Duodenal mucosa (tissue), 2 donors: ENCODE results near the gene GALNT6.
"Not testable (repeated sequence)": the region's sequence is repeated elsewhere in the genome, so short reads cannot be mapped to it uniquely, and the experiment has no call there.

Experiments used
- H3K27ac ChIP-seq: one replicate; pipeline ENCODE4 v1.7.0; 2013; ENCODE audit warnings: low read depth, low read length
- H3K27me3 ChIP-seq, 2 donors: one replicate each; pipeline ENCODE4 v1.7.0; 2013; ENCODE audit warnings: low read length in 2 of 2, control low read depth in 1 of 2; ENCODE audit not compliant: insufficient read depth in 2 of 2, control insufficient read depth in 1 of 2
- H3K36me3 ChIP-seq, 2 donors: one replicate each; pipeline ENCODE4 v1.7.0; 2013; ENCODE audit warnings: low read length in 2 of 2, control low read depth in 1 of 2; ENCODE audit not compliant: insufficient read depth in 2 of 2, control insufficient read depth in 1 of 2
- H3K4me1 ChIP-seq, 2 donors: one replicate each; pipeline ENCODE4 v1.7.0; 2013; ENCODE audit warnings: low read length in 2 of 2, control low read depth in 1 of 2; ENCODE audit not compliant: insufficient read depth in 2 of 2, control insufficient read depth in 1 of 2
- H3K4me3 ChIP-seq, 2 donors: one replicate each; pipeline ENCODE4 v1.7.0; 2013; ENCODE audit warnings: low read length in 2 of 2, low read depth in 1 of 2
- H3K9ac ChIP-seq, 2 donors: one replicate each; pipeline ENCODE4 v1.7.0; 2013; ENCODE audit warnings: low read length in 2 of 2, low read depth in 1 of 2
- H3K9me3 ChIP-seq, 2 donors: one replicate each; pipeline ENCODE4 v1.7.0; 2013; ENCODE audit warnings: low read length in 2 of 2, control low read depth in 1 of 2; ENCODE audit not compliant: control insufficient read depth in 1 of 2

Gene GALNT6

DNA sequence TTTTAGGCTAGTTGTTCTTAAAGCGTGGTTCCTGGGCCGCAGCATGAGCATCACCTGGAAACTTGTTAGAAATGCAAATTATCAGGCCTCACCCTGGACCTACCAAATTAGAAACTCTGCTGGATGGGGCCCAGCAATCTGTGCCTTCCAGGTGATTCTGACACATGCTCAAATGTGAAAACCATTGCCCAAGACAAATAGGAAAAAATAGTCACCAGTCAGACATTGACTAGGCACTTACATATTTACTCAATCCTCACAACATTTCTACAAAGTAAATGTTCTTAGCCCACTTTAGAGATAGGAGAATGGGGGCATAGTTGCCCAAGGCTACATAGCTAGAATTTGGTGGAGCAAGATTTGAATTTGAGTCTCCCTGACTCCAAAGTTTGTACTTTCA, 48.0 kb downstream of the GALNT6 start:
- H3K36me3 ChIP-seq = no peaks in the 10 kb centered on the region
- peaks cover 4 to 7% of the 10 kb centered on the region in 2 donors for H3K4me1 ChIP-seq
- no peaks in the 10 kb centered on the region for H3K9me3 ChIP-seq
- no peak overlapping the region for H3K4me3 ChIP-seq
- H3K27ac ChIP-seq = no peak overlapping the region
- no peaks in the 10 kb centered on the region for H3K27me3 ChIP-seq
- no peak overlapping the region for H3K9ac ChIP-seq

DNA sequence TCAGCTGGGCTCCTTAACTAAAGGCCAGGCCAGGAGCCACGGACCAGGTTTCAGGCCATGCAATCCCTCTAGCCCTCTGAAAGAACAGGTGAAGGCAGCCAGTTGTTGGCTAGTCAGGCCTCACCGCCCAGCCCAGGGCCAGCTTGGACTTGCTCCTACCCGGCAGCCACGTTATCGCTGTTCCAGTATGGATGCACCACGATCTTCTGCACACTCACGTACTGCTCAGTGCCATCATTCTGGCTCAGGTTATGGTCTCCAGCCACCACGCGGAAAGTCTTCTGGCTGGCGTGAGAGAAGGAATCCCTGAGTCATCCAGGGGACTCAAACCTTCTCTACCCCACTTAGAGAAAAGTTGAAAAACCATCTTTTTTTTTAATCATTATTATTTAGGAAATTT, 48.8 kb downstream of the GALNT6 start:
- no peak overlapping the region for H3K27ac ChIP-seq
- H3K9me3 ChIP-seq = no peaks in the 10 kb centered on the region
- H3K36me3 ChIP-seq = no peaks in the 10 kb centered on the region
- no peaks in the 10 kb centered on the region for H3K27me3 ChIP-seq
- H3K9ac ChIP-seq = no peak overlapping the region
- H3K4me1 ChIP-seq = peaks cover 4 to 7% of the 10 kb centered on the region in 2 donors
- no peak overlapping the region for H3K4me3 ChIP-seq

DNA sequence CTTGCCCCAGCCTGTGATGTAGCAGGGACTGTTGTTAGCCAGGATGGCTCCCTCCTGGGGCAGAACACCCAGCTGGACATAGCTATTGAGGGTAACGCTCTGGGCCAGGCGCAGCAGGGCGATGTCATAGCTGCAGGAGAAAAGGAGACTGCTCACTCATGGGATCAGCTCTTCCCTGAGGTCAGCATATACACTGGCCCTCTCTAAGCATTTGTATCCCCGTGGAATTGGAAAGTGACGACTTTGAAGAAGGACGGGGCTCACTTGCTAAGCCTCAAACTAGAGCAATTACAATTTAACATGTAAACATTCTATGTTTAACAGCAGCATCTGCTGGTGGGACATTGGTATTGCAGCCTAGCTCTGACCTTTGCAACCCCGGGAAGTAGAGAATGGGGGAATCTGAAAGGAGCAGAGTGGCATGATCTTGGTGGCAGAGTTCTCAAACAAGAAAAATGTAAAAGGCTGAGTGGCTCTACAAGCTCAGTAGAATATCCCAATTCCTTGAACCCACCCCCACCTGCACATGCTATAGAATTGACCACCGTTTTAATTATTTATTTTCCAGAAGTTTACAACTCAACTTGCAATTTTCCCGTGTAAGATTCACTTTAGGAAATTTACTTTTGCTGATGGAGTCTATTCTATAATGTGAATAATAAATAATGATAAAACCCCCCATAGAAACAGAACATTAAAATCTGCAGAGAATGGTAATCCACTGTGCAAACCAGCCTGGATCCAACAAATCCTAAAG, 49.8 kb downstream of the GALNT6 start:
- Histone ChIP-seq H3K36me3 (no peaks in the 10 kb centered on the region), H3K27ac (no peak overlapping the region), H3K9me3 (no peaks in the 10 kb centered on the region), H3K9ac (peak overlapping the region; percentile 24 to 74), H3K4me3 (peak overlapping the region; percentile 51 to 68), H3K4me1 (peaks cover 4 to 7% of the 10 kb centered on the region in 2 donors), H3K27me3 (no peaks in the 10 kb centered on the region)

DNA sequence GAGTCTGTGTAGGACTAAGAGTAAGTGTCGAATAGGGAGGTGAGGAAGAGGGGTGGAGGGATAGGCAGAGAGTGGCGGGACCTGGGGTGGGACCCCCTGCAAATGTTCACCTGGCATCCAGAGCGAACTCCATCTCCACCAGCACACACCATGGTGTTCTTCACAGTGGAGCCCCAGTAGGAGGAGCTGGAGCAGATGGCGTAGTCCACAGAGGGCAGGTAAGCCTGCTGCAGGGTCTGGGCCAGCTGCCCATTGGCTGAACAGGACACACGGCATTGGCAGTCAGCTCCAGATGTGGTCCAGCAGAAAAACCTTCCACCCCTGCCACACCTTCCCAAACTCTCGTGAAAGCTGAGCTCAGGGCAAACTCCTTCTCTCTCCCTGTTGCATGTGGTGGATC, 51.5 kb downstream of the GALNT6 start:
- H3K27me3 ChIP-seq = no peaks in the 10 kb centered on the region

DNA sequence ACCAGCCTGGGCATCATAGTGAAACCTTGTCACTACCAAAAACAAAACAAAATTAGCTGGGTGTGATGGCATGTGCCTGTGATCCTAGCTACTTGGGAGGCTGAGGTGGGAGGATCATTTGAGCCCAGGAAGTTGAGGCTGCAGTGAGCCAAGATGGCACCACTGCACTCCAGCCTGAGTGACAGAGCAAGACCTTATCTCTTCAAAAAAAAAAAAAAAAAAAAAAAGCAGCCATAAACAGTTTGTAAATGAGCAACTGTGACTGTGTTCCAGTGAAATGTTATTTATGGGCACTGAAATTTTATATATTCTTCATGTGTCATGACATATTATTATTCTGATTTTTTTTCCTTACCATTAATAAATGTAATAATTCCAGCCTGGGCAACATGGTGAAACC, 53.9 kb downstream of the GALNT6 start:
- H3K9ac ChIP-seq, H3K36me3 ChIP-seq, H3K9me3 ChIP-seq, H3K4me1 ChIP-seq, H3K27me3 ChIP-seq, H3K4me3 ChIP-seq, H3K27ac ChIP-seq: not testable (repeated sequence)

More for the DNA sequence above, 51.5 kb downstream of the GALNT6 start:
- Histone ChIP-seq H3K9me3 (no peaks in the 10 kb centered on the region), H3K4me1 (peaks cover 4 to 7% of the 10 kb centered on the region in 2 donors), H3K4me3 (no peak overlapping the region), H3K9ac (no peak overlapping the region), H3K27ac (no peak overlapping the region), H3K36me3 (no peaks in the 10 kb centered on the region)

DNA sequence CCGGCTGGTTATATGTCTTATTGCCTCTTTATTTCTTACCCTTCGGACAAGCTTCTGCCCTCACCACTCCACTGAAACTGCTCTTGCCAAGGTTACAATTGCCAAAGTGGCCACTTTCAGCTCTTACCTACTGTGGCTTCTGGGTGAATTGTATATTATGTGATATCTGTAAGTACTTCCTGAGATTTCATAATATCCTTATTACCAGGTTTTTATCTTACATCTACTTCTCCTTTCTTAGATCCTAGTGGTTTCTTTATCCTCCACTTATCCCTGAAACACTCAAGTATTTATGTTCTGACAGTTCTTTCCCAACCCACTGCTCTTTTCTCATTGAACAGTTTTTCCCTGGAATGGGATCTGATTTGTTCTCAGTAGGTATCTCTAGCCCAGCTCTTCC, 55.3 kb downstream of the GALNT6 start:
- Histone ChIP-seq H3K36me3 (no peaks in the 10 kb centered on the region), H3K27me3 (no peaks in the 10 kb centered on the region), H3K27ac (no peak overlapping the region), H3K9ac (no peak overlapping the region), H3K4me3 (no peak overlapping the region), H3K4me1 (peaks cover 0 to under 1% of the 10 kb centered on the region in 2 donors), H3K9me3 (no peaks in the 10 kb centered on the region)

DNA sequence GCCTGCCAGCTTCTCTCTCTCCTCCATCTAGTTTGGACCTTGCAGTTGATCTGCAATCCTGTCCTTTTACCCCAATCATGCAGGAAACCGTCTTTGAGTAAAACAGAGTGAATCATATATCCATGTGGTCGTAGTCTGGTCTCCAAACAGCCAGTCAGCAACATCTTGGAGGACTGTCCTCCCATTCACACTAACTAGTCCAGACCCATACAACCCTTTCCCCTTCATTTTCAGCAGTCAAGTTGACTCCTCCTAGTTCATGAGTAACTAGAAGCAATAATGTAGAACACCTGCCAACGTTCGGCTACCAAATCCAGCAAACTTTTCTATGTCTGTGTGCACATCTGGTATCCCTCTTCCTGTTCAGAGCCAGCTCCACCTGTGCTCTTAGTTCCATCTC, 56.4 kb downstream of the GALNT6 start:
- Histone ChIP-seq H3K9ac (no peak overlapping the region), H3K9me3 (no peaks in the 10 kb centered on the region), H3K4me3 (no peak overlapping the region), H3K27me3 (no peaks in the 10 kb centered on the region), H3K27ac (no peak overlapping the region), H3K36me3 (no peaks in the 10 kb centered on the region), H3K4me1 (no peaks in the 10 kb centered on the region)

DNA sequence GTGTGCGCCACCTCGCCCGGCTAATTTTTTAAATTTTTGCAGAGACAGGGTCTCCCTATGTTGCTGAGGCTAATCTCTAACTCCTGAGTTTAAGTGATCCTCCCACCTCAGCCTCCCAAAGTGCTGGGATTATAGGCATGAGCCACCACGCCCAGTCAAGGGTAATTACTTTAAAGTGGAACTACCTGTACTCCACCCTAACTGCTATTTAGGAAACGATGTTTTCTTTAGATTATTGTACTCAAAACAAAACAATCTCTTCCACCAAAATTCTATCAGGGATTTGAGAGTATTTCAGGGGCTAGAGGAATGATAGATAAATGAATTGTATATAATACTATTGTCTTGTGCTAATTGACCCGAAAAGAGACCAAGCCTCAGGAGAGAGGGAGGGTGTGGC, 57.7 kb downstream of the GALNT6 start:
- Histone ChIP-seq H3K27ac (no peak overlapping the region), H3K9me3 (no peaks in the 10 kb centered on the region), H3K27me3 (no peaks in the 10 kb centered on the region), H3K4me1 (no peaks in the 10 kb centered on the region), H3K9ac (no peak overlapping the region), H3K36me3 (no peaks in the 10 kb centered on the region), H3K4me3 (no peak overlapping the region)

DNA sequence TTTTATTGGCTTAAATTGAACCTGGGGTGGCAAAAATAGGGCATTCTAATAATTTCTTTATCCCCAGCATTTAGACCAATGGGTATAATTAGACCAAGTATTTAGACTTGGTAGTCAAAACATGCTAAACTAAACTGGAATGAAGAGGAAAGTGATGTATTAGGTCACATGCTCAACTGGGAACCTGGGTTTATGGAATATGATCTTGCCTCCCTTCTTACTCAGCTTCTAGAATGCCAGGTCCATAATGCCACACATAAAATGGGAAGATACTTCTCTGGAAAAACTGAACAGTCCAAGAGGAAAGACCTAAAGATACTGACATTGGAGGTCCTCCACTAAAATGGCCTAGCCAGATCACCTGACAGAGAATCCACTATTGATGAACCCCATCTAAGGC, 61.0 kb downstream of the GALNT6 start:
- H3K36me3 ChIP-seq = no peaks in the 10 kb centered on the region
- H3K4me3 ChIP-seq = no peak overlapping the region
- H3K9me3 ChIP-seq = no peaks in the 10 kb centered on the region
- H3K27me3 ChIP-seq = no peaks in the 10 kb centered on the region
- peaks cover 6 to 8% of the 10 kb centered on the region in 2 donors for H3K4me1 ChIP-seq
- no peak overlapping the region for H3K9ac ChIP-seq
- no peak overlapping the region for H3K27ac ChIP-seq

DNA sequence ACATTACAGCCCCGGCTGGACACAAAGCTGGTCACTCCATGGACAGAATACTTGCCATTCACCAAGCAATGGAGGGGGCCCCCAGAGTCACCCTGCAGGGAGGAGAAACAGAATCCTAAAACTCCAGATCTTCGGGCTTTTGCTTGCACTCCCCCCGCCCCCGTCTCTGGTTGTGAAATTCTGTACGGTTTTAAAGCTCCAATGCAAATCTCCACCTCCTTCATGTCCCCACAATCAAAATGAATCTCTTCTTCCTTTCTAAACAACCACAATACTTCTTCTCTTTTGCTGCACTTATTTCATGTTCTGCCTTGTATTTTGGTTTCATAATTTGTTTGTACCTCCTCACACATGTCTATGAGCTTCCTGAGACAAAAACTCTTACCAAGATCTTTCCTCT, 61.5 kb downstream of the GALNT6 start:
- H3K4me3 ChIP-seq = no peak overlapping the region
- no peak overlapping the region for H3K27ac ChIP-seq

More for the DNA sequence above, 61.5 kb downstream of the GALNT6 start:
- Histone ChIP-seq H3K36me3 (no peaks in the 10 kb centered on the region), H3K9me3 (no peaks in the 10 kb centered on the region), H3K9ac (no peak overlapping the region), H3K4me1 (peaks cover 6 to 8% of the 10 kb centered on the region in 2 donors), H3K27me3 (no peaks in the 10 kb centered on the region)
